Measurements from ENCODE around the gene POMP. TPM values are rescaled to one million over a fixed set of nuclear protein-coding genes. Genes with fewer than 3 reads are reported as not detected.

Gene POMP
- polyA plus RNA-seq (ENCODE audit: insufficient read length in 4 of 4): 100 to 1,000 TPM in 2 of 4 donors, 10 to 100 TPM in 2; 73.8 to 107 (median 91.1) TPM

- peak; percentile 79 to 82 (median 82) for DNase-seq (ENCODE audit: low read depth in 4 of 4, low spot score in 3 of 4)
Measured at GRCh38 chr13:28658796-28659620, at the start of gene POMP. Gene POMP, plus strand, starts transcription at chr13:28659130. Its CDS starts 55 bp downstream, at chr13:28659185.

- DNase-seq (ENCODE audit: low read depth in 4 of 4, low spot score in 3 of 4): no peak
Measured at GRCh38 chr13:28609381-28609780, 49.5 kb upstream of the POMP start.

- no peak for DNase-seq (ENCODE audit: low read depth in 4 of 4, low spot score in 3 of 4)
Measured at GRCh38 chr13:28609926-28610325, 49.0 kb upstream of the POMP start.

- no peak for DNase-seq (ENCODE audit: low read depth in 4 of 4, low spot score in 3 of 4)
Measured at GRCh38 chr13:28610996-28611395, 47.9 kb upstream of the POMP start.

GRCh38 chr13:28611654-28612131 is 47.2 kb upstream of the POMP start:
- DNase-seq (ENCODE audit: low read depth in 4 of 4, low spot score in 3 of 4): no peak

- DNase-seq (ENCODE audit: low read depth in 4 of 4, low spot score in 3 of 4): no peak
Measured at GRCh38 chr13:28613562-28613961, 45.4 kb upstream of the POMP start.

- no peak for DNase-seq (ENCODE audit: low read depth in 4 of 4, low spot score in 3 of 4)
Measured at GRCh38 chr13:28615916-28616446, 42.9 kb upstream of the POMP start.

GRCh38 chr13:28618230-28618994 is 40.5 kb upstream of the POMP start:
- DNase-seq (ENCODE audit: low read depth in 4 of 4, low spot score in 3 of 4): no peak

- no peak for DNase-seq (ENCODE audit: low read depth in 4 of 4, low spot score in 3 of 4)
Measured at GRCh38 chr13:28620011-28620830, 38.7 kb upstream of the POMP start.

- no peak for DNase-seq (ENCODE audit: low read depth in 4 of 4, low spot score in 3 of 4)
Measured at GRCh38 chr13:28621449-28621848, 37.5 kb upstream of the POMP start.

GRCh38 chr13:28622286-28622685 is 36.6 kb upstream of the POMP start:
- no peak for DNase-seq (ENCODE audit: low read depth in 4 of 4, low spot score in 3 of 4)

GRCh38 chr13:28623782-28624706 is 34.9 kb upstream of the POMP start:
- no peak for DNase-seq (ENCODE audit: low read depth in 4 of 4, low spot score in 3 of 4)

GRCh38 chr13:28624707-28625432 is 34.1 kb upstream of the POMP start:
- no peak for DNase-seq (ENCODE audit: low read depth in 4 of 4, low spot score in 3 of 4)

- no peak for DNase-seq (ENCODE audit: low read depth in 4 of 4, low spot score in 3 of 4)
Measured at GRCh38 chr13:28626266-28626665, 32.7 kb upstream of the POMP start.

GRCh38 chr13:28628241-28628640 is 30.7 kb upstream of the POMP start:
- DNase-seq (ENCODE audit: low read depth in 4 of 4, low spot score in 3 of 4): no peak

- no peak for DNase-seq (ENCODE audit: low read depth in 4 of 4, low spot score in 3 of 4)
Measured at GRCh38 chr13:28630869-28631268, 28.1 kb upstream of the POMP start.

- DNase-seq (ENCODE audit: low read depth in 4 of 4, low spot score in 3 of 4): no peak
Measured at GRCh38 chr13:28631801-28632200, 27.1 kb upstream of the POMP start.

GRCh38 chr13:28636069-28636468 is 22.9 kb upstream of the POMP start:
- no peak for DNase-seq (ENCODE audit: low read depth in 4 of 4, low spot score in 3 of 4)
